Mucosa of rectum (tissue), 2 donors: ENCODE data around the gene SLC4A11.

Experiments used
- H3K27ac ChIP-seq, 2 donors: one replicate each; pipeline ENCODE4 v1.7.0; 2013; ENCODE audit warnings: inconsistent platforms in 2 of 2, low read depth in 2 of 2, low read length in 2 of 2
- H3K27me3 ChIP-seq, 2 donors: one replicate each; pipeline ENCODE4 v1.7.0; 2013; ENCODE audit warnings: low read length in 2 of 2; ENCODE audit not compliant: control insufficient read depth in 2 of 2, insufficient read depth in 2 of 2
- H3K36me3 ChIP-seq, 2 donors: one replicate each; pipeline ENCODE4 v1.7.0; 2013; ENCODE audit warnings: low read length in 2 of 2; ENCODE audit not compliant: control insufficient read depth in 2 of 2, insufficient read depth in 2 of 2
- H3K4me1 ChIP-seq, 2 donors: one replicate each; pipeline ENCODE4 v1.7.0; 2013; ENCODE audit warnings: low read length in 2 of 2, mild to moderate bottlenecking in 1 of 2; ENCODE audit not compliant: control insufficient read depth in 2 of 2, insufficient read depth in 2 of 2
- H3K4me3 ChIP-seq, 2 donors: one replicate each; pipeline ENCODE4 v1.7.0; 2013; ENCODE audit warnings: low read length in 2 of 2
- H3K9ac ChIP-seq, 2 donors: one replicate each; pipeline ENCODE4 v1.7.0; 2013; ENCODE audit warnings: low read length in 2 of 2, low read depth in 1 of 2, mild to moderate bottlenecking in 1 of 2
- H3K9me3 ChIP-seq, 2 donors: one replicate each; pipeline ENCODE4 v1.7.0; 2013; ENCODE audit warnings: low read length in 2 of 2; ENCODE audit not compliant: control insufficient read depth in 2 of 2
- donor health status: healthy.
- donor health status: Normal muscosa, but diverticular disease.

Gene SLC4A11

GRCh38 chr20:3247638-3248037 lies 8.6 kb upstream of the SLC4A11 start:
- Histone ChIP-seq H3K9ac (no peak overlapping the region), H3K4me3 (no peak overlapping the region), H3K4me1 (peaks cover 0 to 3% of the 10 kb centered on the region in 2 donors), H3K27me3 (peaks cover 14 to 21% of the 10 kb centered on the region in 2 donors), H3K27ac (no peak overlapping the region), H3K9me3 (no peaks in the 10 kb centered on the region), H3K36me3 (no peaks in the 10 kb centered on the region)

GRCh38 chr20:3246682-3247081 lies 7.7 kb upstream of the SLC4A11 start:
- no peak overlapping the region for H3K9ac ChIP-seq
- peaks cover 0 to 3% of the 10 kb centered on the region in 2 donors for H3K4me1 ChIP-seq
- peaks cover 14 to 21% of the 10 kb centered on the region in 2 donors for H3K27me3 ChIP-seq
- no peak overlapping the region for H3K4me3 ChIP-seq
- no peaks in the 10 kb centered on the region for H3K9me3 ChIP-seq
- no peaks in the 10 kb centered on the region for H3K36me3 ChIP-seq
- H3K27ac ChIP-seq: no peak overlapping the region

- Histone ChIP-seq H3K9me3 (no peaks in the 10 kb centered on the region), H3K9ac (no peak overlapping the region), H3K4me1 (peaks cover 0 to 3% of the 10 kb centered on the region in 2 donors), H3K27ac (no peak overlapping the region), H3K27me3 (peaks cover 16 to 27% of the 10 kb centered on the region in 2 donors), H3K4me3 (no peak overlapping the region), H3K36me3 (no peaks in the 10 kb centered on the region)
Measured at GRCh38 chr20:3245711-3246110, 6.7 kb upstream of the SLC4A11 start.

- Histone ChIP-seq H3K4me1 (peaks cover 0 to 3% of the 10 kb centered on the region in 2 donors), H3K9me3 (no peaks in the 10 kb centered on the region), H3K9ac (no peak overlapping the region), H3K4me3 (no peak overlapping the region), H3K36me3 (no peaks in the 10 kb centered on the region), H3K27ac (no peak overlapping the region), H3K27me3 (peaks cover 20 to 33% of the 10 kb centered on the region in 2 donors)
Measured at GRCh38 chr20:3245156-3245555, 6.2 kb upstream of the SLC4A11 start.

GRCh38 chr20:3244613-3245012 lies 5.6 kb upstream of the SLC4A11 start:
- H3K9ac ChIP-seq: no peak overlapping the region
- H3K27ac ChIP-seq: no peak overlapping the region
- H3K9me3 ChIP-seq: no peaks in the 10 kb centered on the region
- peaks cover 21 to 34% of the 10 kb centered on the region in 2 donors for H3K27me3 ChIP-seq
- no peak overlapping the region for H3K4me3 ChIP-seq
- no peaks in the 10 kb centered on the region for H3K36me3 ChIP-seq
- H3K4me1 ChIP-seq: peaks cover 5% of the 10 kb centered on the region in 2 donors

- no peak overlapping the region for H3K27ac ChIP-seq
- H3K4me1 ChIP-seq: peaks cover 9 to 10% of the 10 kb centered on the region in 2 donors
- no peak overlapping the region for H3K9ac ChIP-seq
- H3K9me3 ChIP-seq: no peaks in the 10 kb centered on the region
- no peak overlapping the region for H3K4me3 ChIP-seq
- no peaks in the 10 kb centered on the region for H3K36me3 ChIP-seq
- peaks cover 23 to 31% of the 10 kb centered on the region in 2 donors for H3K27me3 ChIP-seq
Measured at GRCh38 chr20:3243718-3244358, 4.8 kb upstream of the SLC4A11 start.

GRCh38 chr20:3242172-3242692 lies 3.2 kb upstream of the SLC4A11 start:
- Histone ChIP-seq H3K4me3 (no peak overlapping the region), H3K27me3 (peaks cover 26 to 35% of the 10 kb centered on the region in 2 donors), H3K4me1 (peaks cover 10 to 11% of the 10 kb centered on the region in 2 donors), H3K36me3 (no peaks in the 10 kb centered on the region), H3K27ac (no peak overlapping the region), H3K9ac (no peak overlapping the region), H3K9me3 (no peaks in the 10 kb centered on the region)

GRCh38 chr20:3240776-3241363 lies 1.9 kb upstream of the SLC4A11 start:
- Histone ChIP-seq H3K9me3 (no peaks in the 10 kb centered on the region), H3K4me1 (peaks cover 10 to 11% of the 10 kb centered on the region in 2 donors), H3K9ac (no peak overlapping the region), H3K27ac (no peak overlapping the region), H3K36me3 (no peaks in the 10 kb centered on the region), H3K27me3 (peaks cover 36 to 46% of the 10 kb centered on the region in 2 donors), H3K4me3 (no peak overlapping the region)

GRCh38 chr20:3239867-3240775 lies 1.1 kb upstream of the SLC4A11 start:
- Histone ChIP-seq H3K4me3 (peak overlapping the region; percentile 67 to 69), H3K4me1 (peaks cover 10 to 11% of the 10 kb centered on the region in 2 donors), H3K36me3 (no peaks in the 10 kb centered on the region), H3K9me3 (no peaks in the 10 kb centered on the region), H3K27ac (no peak overlapping the region), H3K9ac (peak overlapping the region in 1 of 2 donors; percentile 33), H3K27me3 (peaks cover 38 to 51% of the 10 kb centered on the region in 2 donors)
